Thoracic aorta (tissue), 2 donors: Measurements from ENCODE around the gene RBMS1. TPM values are rescaled to one million over a fixed set of nuclear protein-coding genes. Genes with fewer than 3 reads are reported as not detected.
"Not testable (repeated sequence)": the region's sequence is repeated elsewhere in the genome, so short reads cannot be mapped to it uniquely, and the experiment has no call there.

Experiments
- ATAC-seq: fragments of 150-250 bp; one replicate; pipeline ENCODE4 v1.8.0; 2017; ENCODE audit warnings: low read depth; ENCODE audit not compliant: insufficient number of reproducible peaks, low FRiP score
- DNase-seq: peaks from one replicate; pipeline ENCODE4 v3.0.0-alpha.2; 2020; ENCODE audit warnings: low spot score
- H3K27ac ChIP-seq, 2 donors: fragments of 200-600 bp; sonication (generic); 1 replicate in 1 of 2; 2 replicates in 1 of 2; pipeline ENCODE4 v1.5.1; 2016; ENCODE audit warnings: mild to moderate bottlenecking in 2 of 2, moderate library complexity in 2 of 2
- H3K27me3 ChIP-seq: fragments of 200-600 bp; sonication (generic); replicated peaks from 2 replicates; pipeline ENCODE4 v1.6.0; 2016; ENCODE audit warnings: mild to moderate bottlenecking; ENCODE audit not compliant: insufficient read depth
- H3K36me3 ChIP-seq: fragments of 200-600 bp; sonication (generic); one replicate; pipeline ENCODE4 v1.5.1; 2016
- H3K4me1 ChIP-seq, 2 donors: fragments of 200-600 bp; sonication (generic); 1 replicate in 1 of 2; 2 replicates in 1 of 2; pipeline versions ENCODE4 v1.5.1 to v1.6.0; 2016; ENCODE audit warnings: low read depth in 2 of 2, mild to moderate bottlenecking in 1 of 2; ENCODE audit not compliant: control insufficient read depth in 1 of 2
- H3K4me3 ChIP-seq: fragments of 200-600 bp; sonication (generic); 2 replicates; pipeline ENCODE4 v1.5.1; 2016; ENCODE audit warnings: mild to moderate bottlenecking
- H3K9me3 ChIP-seq: fragments of 200-600 bp; sonication (generic); 2 replicates; pipeline ENCODE4 v1.5.1; 2016
- total RNA-seq, 2 donors: library from RNA; depleted of rRNA; stranded (reverse); fragments of >200 nt; gene quantifications; one replicate each; pipeline versions ENCODE4 v1.1.0 to v1.2.3, GENCODE V29; 2016
- TF ChIP-seq, protein P1 (sequence below): fragments of 200-600 bp; sonication (generic); IDR thresholded peaks from one replicate; pipeline ENCODE4 v1.5.1; 2019; ENCODE audit warnings: antibody characterized with exemption

Gene RBMS1
- total RNA-seq, 2 donors from 2014 or later: 98.7 to 179 TPM

DNA sequence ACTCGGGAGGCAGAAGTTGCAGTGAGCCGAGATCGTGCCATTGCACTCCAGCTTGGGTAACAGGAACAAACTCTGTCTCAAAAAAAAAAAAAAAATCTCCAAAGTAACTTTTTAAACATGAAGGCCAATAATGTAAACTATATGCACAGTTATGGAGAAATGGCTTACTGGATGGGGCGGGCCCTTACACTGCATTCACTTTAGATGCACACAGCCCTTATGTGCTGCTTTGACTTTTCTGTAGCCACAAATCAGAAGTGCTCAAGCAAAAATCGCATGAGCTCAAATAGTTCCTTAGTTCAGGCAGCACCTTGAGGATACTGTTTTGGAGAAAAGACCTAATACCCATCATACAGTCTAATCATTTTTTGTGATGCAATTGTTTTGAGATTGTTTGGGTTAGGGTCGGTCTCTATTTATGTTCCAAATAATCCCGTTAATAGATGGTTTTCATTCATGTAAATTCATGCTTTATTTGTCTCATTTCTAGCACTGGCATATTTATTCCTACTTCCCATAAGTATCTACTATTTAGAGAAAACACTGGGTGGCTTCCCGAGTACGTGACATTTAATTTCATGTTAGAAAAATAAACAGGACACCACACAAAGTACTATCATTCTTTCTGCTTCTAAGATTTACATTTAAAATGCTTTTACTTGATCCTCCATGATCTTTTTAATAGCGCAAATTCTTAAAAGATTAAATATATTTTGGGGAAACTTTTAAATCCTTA is 34.7 kb downstream of the RBMS1 start:
- no peak for ATAC-seq
- Histone ChIP-seq H3K27ac (no peak overlapping the region), H3K27me3 (no peaks in the 10 kb centered on the region), H3K4me3 (no peak overlapping the region), H3K9me3 (no peaks in the 10 kb centered on the region), H3K36me3 (no peaks in the 10 kb centered on the region), H3K4me1 (peaks cover 11 to 21% of the 10 kb centered on the region in 2 donors)
- DNase-seq: no peak
- TF ChIP-seq, protein P1, sequence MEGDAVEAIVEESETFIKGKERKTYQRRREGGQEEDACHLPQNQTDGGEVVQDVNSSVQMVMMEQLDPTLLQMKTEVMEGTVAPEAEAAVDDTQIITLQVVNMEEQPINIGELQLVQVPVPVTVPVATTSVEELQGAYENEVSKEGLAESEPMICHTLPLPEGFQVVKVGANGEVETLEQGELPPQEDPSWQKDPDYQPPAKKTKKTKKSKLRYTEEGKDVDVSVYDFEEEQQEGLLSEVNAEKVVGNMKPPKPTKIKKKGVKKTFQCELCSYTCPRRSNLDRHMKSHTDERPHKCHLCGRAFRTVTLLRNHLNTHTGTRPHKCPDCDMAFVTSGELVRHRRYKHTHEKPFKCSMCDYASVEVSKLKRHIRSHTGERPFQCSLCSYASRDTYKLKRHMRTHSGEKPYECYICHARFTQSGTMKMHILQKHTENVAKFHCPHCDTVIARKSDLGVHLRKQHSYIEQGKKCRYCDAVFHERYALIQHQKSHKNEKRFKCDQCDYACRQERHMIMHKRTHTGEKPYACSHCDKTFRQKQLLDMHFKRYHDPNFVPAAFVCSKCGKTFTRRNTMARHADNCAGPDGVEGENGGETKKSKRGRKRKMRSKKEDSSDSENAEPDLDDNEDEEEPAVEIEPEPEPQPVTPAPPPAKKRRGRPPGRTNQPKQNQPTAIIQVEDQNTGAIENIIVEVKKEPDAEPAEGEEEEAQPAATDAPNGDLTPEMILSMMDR: no peak

DNA sequence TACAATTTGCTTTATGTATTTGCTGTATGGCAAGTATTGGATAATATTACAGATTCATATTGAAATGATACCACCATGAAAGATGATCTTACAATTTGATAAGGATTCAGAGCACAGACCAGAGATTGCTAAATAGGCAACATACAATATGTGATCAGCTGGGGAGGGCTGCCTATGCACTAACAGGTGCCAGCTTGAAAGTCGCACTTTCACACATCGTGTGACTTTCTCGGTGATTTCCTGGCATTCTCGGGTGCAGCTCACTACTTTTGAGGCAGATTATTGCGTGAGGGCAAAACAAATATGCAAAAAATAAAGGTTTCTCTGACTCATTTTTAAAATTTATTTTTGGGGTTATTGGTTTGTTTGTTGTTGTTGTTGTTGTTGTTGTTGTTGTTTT is 36.0 kb downstream of the RBMS1 start:
- H3K4me1 ChIP-seq: peaks cover 13 to 27% of the 10 kb centered on the region in 2 donors
- DNase-seq: no peak
- TF ChIP-seq, protein P1: no peak
- H3K4me3 ChIP-seq: no peak overlapping the region
- no peaks in the 10 kb centered on the region for H3K9me3 ChIP-seq
- ATAC-seq: no peak
- H3K27me3 ChIP-seq: no peaks in the 10 kb centered on the region
- H3K36me3 ChIP-seq: no peaks in the 10 kb centered on the region
- no peak overlapping the region for H3K27ac ChIP-seq

- no peaks in the 10 kb centered on the region for H3K36me3 ChIP-seq
- ATAC-seq (no peak), DNase-seq (no peak)
- no peak overlapping the region for H3K4me3 ChIP-seq
- TF ChIP-seq, protein P1: no peak
- no peaks in the 10 kb centered on the region for H3K9me3 ChIP-seq
- no peak overlapping the region for H3K27ac ChIP-seq
- no peaks in the 10 kb centered on the region for H3K27me3 ChIP-seq
- H3K4me1 ChIP-seq: peaks cover 13 to 30% of the 10 kb centered on the region in 2 donors
Observed at GRCh38 chr2:160454070-160454797, 39.4 kb downstream of the RBMS1 start.

DNA sequence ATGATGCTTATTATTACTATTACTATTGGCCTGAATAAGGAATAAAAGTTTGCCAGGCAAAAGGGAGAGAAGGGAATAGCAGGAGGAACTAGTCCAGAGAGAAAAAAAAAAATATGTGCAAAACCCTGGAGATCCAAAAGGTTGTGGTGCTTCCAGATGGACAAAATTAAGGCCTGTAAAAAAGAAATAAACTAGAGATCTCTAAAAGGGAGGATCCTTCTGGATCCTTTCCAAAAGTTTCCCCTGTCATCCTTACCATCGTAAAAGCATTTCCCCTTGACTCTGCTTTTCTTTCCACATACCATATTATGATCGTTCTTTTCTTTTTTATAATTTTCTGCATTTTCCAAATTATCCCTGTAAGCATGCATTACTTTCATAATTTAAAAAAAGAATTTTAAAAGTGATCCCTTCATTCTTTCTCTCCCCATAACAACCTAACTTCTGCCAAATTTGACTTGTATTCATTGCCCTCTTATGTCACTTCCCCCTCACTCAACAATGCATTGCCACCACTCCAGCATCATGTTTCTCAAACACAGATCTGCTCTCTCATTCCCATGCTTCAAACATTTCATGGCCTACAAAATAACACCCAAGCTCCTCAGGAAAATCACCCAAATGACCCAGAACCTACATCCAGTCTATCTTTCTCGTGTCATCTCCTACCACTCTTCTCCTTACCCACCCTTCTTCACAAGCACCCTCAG is 40.3 kb downstream of the RBMS1 start:
- ATAC-seq: no peak
- no peaks in the 10 kb centered on the region for H3K36me3 ChIP-seq
- peaks cover 13 to 30% of the 10 kb centered on the region in 2 donors for H3K4me1 ChIP-seq
- no peaks in the 10 kb centered on the region for H3K27me3 ChIP-seq
- DNase-seq: no peak
- H3K4me3 ChIP-seq: no peak overlapping the region
- TF ChIP-seq, protein P1: no peak
- H3K27ac ChIP-seq: no peak overlapping the region
- H3K9me3 ChIP-seq: no peaks in the 10 kb centered on the region

- DNase-seq (no peak), ATAC-seq (no peak)
- Histone ChIP-seq H3K27me3 (no peaks in the 10 kb centered on the region), H3K4me3 (no peak overlapping the region), H3K4me1 (peaks cover 9 to 23% of the 10 kb centered on the region in 2 donors), H3K27ac (no peak overlapping the region), H3K36me3 (no peaks in the 10 kb centered on the region), H3K9me3 (no peaks in the 10 kb centered on the region)
- TF ChIP-seq, protein P1: no peak
Observed at GRCh38 chr2:160450486-160450885, 43.1 kb downstream of the RBMS1 start.

DNA sequence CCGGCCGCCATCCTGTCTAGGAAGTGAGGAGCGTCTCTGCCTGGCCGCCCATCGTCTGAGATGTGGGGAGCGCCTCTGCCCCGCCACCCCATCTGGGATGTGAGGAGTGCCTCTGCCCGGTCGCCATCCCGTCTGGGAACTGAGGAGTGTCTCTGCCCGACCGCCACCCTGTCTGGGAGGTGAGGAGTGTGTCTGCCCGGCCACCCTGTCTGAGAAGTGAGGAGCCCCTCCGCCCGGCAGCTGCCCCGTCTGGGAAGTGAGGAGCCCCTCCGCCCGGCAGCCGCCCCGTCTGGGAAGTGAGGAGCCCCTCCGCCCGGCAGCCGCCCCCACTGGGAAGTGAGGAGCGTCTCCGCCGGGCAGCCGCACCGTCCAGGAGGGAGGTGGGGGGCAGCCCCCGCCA is 44.8 kb downstream of the RBMS1 start:
- not testable (repeated sequence) for H3K27ac ChIP-seq, H3K4me1 ChIP-seq, H3K36me3 ChIP-seq, DNase-seq, H3K9me3 ChIP-seq, H3K27me3 ChIP-seq, H3K4me3 ChIP-seq, ATAC-seq
